Stimulated activated CD4-positive, alpha-beta T cell treated with anti-CD3 and anti-CD28 coated beads, Interleukin-15, amount 100 ng/mL, for 24 hours (primary cell): ENCODE measurements around the gene TBX5.
"Not testable (repeated sequence)": the region's sequence is repeated elsewhere in the genome, so short reads cannot be mapped to it uniquely, and the experiment has no call there.

Experiments
- DNase-seq: peaks from one replicate; pipeline ENCODE4 v3.0.0-alpha.2; 2020

The TBX5 gene

DNA sequence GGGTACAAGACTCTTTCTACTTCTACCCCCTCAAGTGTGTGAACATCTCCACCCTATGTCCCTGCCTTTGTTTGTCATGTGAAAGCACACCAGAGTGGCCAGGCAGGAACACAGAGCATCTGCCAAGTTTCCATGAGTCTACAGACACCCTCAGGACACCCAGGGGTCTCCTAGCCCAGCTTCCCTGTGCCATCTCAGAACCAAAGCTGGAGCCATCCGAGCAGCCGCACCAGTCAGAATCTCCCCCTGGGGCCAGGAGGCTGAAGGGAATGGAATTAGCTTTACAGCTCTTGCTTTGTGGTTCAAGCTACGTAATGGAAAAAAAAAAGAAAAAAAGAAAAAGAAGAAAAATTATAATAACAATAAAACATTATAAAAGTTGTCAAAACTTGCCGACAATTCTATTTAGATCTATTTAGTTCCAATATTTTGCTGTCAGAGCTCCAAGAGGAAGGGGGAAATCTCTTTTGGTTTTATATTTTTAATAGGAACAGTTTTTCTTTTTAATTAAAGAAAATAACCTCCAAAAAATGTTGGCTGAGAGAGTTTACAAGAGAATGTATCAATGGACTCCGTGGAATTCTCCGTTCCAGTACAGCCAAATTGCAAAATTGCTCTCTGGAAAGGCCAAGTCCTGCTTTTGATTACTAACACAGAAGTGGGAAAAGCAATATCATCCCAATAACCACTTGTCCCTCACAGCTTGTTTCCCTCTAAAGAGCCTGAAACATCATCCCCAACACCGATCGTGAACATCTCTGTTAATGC is 37.1 kb downstream of the TBX5 start:
- no peak for DNase-seq

DNA sequence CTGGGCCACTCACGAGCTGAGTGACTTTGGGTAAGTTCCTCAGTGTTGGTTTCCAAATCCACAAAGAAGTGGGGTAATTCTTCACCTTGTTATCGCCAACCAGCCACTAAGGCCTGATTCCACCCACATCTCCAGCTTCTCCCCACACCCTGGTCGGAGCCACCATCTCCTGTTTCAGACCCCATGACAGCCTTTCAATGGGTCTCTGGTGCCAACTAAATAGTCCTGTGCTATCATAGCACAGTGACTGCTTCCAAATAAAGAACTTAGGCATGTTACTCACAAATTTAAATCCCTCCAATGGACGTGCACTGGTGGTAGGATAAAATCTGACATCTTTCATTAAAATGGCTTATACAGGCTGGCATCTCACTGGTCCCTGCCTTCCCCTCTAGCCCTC is 44.0 kb downstream of the TBX5 start:
- DNase-seq: no peak

DNA sequence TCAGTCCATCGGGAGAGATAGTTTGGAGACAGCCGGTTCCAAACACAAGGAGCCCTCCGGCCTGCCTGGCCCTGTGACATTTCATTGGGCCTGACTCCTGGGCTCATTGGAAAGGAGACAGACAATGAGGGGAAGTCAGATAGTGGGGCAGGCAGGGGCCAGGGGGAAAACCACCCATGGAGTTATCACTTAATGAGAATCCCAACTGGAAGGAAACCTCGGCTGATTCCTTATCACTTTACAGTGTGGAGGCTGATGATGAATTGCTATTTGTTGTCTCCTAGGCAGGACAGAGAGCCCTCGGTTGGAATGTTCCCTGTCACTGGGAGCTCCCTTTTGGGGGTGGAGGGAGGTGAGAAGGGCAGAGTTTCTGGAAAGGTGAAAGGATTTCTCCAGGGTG is 44.4 kb downstream of the TBX5 start:
- DNase-seq: no peak

DNA sequence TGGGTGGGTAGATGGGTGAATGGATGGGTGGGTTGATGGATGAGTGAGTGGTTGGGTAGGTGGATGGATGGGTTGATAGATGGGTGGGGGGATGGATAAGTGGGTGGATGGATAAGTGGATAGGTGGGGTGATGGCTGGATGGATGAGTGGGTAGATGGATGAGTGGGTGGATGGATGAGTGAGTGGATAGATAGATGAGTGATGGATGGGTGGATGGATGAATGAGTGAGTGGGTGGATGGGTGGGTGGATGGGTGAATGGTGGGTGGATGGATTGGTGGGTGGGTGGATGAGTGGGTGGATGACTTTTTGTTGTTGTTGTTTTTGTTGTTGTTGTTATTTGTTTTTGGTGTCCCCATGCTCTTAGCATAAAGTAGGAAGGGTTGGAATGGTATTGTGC is 45.5 kb downstream of the TBX5 start:
- no peak for DNase-seq

DNA sequence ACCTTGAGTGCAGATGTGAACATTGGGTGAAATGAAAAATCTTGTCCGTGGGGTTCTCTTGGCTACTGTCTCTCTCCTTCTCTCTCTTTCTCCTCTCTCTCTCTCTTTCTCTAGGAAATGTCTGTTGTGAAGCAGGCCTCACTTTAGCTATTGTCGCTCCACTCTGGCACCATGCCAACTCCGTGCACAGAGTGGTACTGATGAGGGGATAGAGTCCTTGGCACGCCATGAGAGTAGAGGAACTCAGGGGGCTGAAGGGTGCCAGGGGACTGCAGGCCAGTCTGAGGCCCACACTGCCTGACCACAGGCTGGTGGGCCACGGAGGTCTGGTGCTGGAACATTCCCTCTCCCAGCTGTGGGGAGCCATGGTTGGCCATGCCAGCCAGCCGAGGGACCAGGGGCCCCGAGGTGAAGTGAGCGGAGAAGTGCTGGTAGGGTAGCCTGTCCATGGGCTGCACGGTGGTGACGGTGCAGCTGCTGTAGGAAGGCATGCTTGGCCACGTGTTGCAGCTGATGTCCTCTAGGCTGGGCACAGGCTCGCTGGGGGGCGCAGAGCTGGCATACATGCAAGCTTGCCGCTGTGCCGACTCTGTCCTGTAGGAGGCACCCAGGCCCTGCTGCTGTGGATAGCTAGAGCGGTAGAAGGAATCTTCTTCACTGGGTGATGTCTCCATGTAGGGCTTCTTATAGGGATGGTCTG is 50.4 kb downstream of the TBX5 start:
- peak; percentile 5 for DNase-seq

DNA sequence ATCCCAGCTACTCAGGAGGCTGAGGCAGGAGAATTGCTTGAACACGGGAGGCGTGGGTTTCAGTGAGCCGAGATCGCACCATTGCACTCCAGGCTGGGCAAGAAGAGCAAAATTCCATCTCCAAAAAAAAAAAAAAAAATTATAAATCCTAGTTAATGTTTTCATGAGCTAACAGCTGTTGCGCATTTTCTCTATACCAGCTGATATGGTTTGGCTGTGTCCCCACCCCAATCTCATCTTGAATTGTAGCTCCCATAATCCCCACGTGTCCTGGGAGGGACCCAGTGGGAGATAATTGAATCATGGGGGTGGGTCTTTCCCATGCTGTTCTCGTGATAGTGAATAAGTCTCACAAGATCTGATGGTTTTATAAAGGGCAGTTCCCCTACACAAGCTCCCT is 56.7 kb downstream of the TBX5 start:
- not testable (repeated sequence) for DNase-seq

DNA sequence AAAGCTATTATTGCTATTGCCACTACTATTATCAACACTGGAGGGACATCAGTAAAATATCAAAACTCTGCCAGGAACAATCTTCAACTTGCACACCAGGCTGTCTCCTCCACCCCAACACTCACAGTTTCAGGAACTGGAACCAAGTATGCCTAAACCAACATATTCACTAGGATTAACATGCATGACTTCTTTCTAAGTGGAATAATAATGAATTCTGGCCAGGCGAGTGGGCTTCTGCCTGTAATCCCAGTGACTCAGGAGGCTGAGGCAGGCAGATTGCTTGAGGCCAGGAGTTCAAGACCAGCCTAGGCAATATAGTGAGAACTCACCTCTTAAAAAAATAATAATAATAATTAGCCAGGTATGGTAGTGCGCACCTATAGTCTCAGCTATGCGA is 58.1 kb downstream of the TBX5 start:
- no peak for DNase-seq

DNA sequence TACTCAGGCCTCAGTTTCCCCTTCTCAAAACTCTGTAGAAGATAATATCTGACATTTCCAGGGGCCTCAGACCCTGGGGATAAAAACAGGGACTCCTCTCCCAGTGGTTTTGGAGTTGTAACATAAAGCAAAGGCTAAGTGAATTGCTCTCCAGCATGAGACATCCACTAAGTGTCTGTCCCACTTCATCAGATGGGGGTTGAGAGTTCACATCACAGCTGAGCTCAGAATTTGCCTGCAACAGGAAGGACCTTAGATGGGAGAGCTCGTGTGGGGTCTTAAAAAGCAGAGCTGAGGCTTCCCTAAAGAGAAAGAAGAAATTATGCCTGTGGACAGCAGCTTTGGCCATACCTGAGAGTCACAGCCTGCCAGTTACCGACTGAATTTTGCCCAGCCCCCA is 61.1 kb downstream of the TBX5 start:
- DNase-seq: no peak

DNA sequence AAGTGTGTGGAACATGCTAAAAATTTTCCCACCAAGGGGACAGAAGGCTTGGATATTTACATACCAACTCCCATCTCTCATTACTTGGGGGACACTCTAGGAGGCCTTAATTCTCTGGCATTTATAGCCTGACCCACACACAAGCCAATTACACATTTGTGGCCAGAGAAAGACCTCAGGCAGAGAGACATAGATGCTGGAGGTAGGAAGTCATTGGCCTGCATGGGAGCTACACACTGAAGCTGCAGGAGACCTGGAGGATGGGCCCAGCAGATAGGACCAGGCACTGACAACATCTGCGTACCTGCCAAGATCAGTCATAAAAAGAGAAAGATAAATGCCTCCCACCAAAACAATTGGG is 61.7 kb downstream of the TBX5 start:
- no peak for DNase-seq

DNA sequence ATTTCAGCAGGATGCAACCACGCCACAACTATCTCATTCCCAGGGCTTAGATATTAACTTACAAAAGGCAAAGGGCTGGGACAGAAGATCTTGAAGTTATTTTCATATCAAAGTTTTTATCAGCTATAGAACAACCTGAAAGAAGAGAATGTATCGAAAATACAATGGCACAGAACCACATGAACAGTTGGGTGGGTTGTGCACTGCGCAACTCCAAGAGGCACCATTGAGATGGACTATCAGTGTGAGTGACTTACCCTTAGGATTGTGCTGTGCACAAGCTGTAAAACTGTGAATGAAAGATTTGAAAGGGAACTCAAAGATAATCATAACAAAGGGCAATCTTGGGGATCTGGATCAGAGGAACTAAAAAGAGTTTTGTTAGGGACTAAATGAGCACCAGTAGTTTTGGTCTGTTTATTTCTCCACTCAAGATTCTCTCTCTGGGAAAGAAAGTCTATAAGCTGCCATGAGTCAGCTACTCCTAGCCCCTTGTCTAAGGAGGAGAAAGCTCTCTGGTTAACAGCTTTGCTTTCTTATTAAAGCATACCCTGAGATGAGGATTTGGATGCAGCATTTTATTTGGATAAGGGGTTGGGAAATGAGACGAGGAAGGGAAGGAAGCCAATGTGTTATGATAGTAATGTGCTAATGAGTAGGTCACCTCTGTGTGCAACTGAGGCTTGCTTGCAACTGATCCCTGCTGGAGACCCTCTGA is 62.2 kb downstream of the TBX5 start:
- no peak for DNase-seq

DNA sequence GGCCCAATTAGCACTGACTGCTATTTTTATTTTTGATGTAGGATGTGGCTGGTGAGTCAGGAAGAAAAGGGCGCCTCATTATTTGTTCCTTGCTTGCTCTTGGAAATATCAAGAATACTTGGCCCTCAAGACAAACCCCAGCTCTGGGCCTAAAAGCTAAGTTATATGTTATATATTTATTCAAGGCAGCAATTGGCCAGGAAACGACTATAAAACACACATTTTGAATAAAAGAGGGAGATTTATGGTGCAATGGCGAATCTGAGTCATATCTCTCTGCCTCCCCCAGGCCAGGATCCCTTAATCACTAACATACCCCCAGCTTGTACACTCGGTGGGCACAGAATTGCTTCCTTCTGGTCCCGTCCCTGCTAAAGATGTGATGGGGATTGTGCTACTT is 63.3 kb downstream of the TBX5 start:
- no peak for DNase-seq

DNA sequence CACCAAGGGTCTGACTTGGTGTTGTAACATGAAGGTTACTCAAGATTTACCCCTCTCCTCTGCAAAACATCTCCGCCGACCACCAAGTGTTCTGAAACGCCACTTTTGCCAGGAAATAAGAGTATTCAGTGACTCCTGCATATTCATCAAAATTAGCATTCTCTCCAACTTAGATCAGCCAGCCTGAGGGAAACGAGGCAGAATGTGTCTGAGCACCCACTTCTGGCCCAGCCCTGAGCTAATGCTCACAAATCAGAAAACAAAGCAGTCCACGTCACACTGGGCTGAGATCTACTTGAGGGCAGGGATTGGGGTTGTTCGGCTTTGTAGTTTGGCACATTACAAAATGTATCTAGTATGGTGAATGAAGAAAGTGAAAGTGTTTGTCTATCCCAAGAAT is 64.3 kb downstream of the TBX5 start:
- no peak for DNase-seq

DNA sequence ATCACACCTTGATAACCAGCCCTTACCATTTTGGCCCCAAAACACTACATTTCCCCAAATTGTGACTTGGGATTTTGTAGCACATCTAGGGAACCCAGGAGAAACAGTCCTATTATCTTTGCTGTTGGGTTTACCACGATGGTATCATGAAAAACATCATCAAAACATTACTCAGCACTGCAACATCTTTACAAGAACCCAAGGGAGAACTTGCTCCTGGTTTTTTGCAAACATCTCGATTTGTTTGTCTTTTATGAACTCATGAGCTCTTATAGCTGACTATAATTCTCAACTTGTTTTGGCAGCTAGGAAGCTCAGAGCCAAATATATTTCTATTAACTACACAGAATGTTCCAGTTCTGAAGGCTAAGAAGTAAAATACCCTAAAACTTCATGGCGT is 65.7 kb downstream of the TBX5 start:
- no peak for DNase-seq

DNA sequence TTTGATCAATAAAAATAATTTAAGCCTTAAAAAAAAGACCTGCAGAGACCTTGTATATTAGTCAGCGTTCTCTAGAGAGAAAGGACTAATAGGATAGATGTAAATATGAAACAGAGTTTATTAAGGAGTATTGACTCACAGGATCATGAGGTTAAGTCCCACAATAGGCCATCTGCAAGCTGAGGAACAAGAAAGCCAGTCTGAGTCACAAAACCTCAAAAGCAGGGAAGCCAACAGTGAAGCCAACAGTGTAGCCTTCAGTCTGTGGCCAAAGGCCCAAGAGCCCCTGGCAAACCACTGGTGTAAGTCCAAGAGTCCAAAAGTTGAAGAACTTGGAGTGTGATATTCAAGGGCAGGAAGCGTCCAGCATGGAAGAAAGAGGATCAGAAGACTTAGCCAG is 66.3 kb downstream of the TBX5 start:
- no peak for DNase-seq

DNA sequence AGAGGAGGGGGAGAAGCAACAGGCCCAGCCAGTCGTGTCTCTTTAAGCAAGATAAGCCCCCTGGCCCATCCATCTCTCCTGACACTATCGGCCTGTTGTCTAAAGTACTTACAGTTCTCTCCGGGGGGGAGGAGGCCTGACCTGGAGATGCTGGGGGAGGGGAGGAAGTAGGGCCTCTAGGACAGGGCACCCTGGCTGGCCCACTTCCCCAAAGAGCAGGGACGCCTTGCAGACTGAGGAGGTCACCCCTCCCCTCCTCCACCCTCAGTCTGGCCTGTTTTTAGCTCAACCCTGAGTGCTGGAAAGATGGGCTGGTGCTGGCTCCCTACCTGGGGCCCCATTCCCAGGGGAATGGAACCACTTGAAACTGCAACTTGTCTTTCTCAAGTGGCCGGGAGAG is 70.3 kb downstream of the TBX5 start:
- no peak for DNase-seq

DNA sequence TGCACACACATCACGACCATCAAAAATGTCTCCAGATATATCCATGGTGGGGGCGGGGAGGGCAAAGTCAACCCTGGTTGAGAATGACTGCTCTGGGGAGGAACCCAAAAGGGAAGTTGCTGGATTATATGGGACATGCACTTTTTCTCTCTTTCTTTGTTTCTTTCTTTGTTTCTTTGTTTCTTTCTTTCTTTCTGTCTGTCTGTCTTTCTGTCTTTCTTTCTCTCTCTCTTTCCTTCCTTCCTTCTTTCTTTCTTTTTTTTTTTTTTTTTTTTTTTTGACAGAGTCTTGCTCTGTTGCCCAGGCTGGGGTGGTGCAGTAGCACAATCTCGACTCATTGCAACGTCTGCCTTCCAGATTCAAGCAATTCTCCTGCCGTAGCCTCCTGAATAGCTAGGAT is 71.5 kb downstream of the TBX5 start:
- no peak for DNase-seq

DNA sequence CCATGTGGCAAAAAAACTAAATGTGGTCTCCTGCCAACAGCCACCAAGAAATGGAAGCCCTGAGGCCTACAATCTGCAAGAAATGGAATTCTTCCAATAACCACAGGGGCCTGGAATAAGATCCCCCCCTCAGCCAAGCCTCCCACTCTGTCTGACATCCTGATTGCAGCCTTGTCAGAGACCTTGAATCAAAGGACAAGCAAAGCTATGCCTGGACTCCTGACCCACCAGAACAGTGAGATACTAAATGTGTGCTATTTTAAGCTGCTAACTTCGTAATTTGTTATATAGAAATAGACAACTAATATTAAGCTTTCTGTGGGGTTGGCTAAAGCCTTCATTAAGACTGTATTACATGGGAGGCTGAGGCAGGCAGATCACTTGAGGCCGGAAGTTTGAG is 77.7 kb downstream of the TBX5 start:
- DNase-seq: no peak

DNA sequence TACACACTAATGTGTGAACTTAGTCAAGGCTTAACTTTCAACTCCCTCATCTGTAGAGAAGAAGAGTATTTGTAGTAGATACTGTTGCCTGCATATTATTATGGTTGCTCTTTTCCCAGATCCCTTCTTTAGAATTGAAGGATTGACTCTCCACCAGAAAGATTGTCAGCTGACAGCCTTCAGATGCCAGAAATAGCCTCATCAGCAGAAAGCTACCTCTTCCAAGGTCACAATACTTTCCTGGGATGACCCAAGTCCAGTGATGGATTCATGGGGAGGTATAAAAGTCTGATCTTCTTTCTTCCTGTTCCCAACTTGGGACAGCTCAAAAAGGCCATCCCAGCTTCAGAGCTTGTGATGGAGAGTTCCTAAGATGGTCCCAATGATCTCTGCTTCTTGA is 78.2 kb downstream of the TBX5 start:
- no peak for DNase-seq

DNA sequence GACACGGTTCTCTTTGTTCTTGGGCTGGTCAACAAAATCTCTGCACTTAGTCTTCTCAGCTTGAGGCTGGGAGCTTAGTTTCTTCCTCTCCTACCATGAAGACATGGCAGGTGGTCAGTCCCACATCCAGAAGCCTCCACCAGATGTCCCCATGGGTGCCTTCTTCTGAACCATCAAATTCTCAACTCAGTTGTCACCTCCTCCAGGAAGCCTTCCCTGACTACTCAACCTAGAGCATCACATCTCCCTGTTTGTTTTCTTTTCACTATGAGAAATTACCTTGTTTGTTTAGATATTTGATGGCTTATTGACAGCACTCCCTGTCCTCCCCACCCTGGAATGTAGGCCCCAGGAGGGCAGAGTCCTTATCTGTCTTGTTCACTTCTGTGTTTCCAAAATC is 84.4 kb downstream of the TBX5 start:
- DNase-seq: no peak

DNA sequence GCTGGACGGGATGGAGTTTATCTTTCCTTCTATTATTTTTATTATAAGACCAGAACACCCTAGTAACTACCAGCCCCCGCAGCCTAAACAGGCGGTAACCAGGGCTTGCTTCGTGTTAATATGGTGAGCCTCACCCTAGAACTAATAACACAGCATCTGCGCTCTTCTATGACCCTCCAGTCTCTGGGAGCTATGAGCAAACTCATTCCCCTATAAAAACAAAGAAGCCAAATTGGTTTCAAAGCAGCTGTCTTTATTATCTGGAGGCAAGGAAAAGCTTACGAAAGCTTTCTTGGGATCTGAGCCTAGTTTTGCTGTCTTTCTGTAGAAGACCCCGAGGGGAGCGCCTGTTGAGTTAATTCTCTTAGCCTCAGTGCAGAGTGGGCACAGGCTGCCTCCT is 85.0 kb downstream of the TBX5 start:
- DNase-seq: no peak

DNA sequence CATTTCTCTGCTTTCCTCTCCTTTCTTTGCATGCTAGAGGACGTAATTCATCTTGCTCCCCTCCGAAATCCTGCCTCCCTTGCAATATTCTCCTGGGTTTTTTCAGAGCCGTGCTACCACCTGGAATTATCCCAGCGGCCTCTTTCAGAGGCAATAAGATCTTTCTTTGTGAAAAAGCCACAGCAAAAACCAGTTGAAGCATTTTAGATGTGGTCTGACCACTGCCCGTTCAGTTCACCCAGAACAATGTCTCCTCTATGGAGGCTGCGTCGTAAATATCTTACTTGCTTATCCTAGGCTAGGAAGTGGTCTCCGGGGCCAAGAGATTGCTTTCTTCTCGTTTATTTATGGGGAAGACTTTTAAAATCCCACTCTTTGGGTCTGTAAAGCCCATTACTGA is 85.8 kb downstream of the TBX5 start:
- no peak for DNase-seq

DNA sequence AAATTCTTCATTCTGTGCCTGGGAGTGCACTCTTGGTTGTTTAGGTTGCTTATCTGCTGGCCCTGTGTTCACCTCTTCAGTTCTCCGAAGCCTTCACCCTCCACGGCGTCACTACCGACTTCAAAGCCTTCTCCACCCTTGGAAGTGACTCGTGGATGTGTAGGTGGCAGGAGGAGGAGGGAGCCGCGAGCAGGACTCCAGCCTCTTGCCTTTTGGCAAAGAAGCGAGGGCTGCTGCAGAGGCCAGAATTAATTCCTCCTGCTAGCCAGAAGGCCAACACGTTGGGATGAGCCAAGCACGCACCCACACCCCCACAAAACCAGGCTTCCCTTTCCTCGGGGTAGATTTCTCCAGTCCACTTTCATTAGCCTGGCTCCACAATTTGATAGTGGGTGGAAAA is 86.5 kb downstream of the TBX5 start:
- no peak for DNase-seq

DNA sequence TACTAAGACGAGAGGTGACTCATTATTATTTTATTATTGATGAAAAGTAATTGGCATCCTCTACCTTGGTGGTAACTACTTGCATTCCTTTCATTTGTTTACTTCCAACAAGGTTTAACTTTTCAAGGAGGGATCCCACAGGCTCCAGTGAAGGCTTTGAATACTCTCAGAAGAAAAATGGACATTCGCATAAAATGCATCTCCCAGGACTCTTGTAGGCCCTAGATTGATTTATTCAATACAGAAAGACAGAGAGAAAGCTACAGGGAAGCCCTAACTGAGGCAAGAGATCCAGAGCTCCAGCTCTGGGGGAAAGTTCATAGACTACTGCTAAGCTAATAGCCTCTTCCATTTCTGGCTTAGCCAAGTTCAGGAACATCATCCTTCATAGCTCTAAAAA is 87.0 kb downstream of the TBX5 start:
- DNase-seq: no peak

DNA sequence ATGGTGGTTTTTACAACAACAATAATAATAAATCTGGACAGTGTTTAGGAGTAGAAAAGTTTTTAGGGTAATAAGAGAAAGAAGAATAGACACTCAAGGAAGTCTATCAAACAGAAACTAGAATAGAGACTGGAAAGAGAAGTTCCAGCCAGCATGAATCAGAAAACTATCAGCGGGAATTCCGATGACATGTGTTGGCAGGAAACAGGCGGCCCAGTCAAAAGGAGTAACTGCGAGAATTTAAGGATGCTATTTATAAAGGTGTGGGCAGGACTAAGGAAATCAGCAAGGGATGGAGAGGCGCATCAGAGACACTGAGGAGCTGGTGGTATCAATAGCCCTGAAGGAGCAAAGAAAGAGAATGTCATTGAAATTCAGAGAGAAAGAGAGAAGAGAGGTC is 89.9 kb downstream of the TBX5 start:
- no peak for DNase-seq
